ENCODE measurements around the gene FRK.

DNA sequence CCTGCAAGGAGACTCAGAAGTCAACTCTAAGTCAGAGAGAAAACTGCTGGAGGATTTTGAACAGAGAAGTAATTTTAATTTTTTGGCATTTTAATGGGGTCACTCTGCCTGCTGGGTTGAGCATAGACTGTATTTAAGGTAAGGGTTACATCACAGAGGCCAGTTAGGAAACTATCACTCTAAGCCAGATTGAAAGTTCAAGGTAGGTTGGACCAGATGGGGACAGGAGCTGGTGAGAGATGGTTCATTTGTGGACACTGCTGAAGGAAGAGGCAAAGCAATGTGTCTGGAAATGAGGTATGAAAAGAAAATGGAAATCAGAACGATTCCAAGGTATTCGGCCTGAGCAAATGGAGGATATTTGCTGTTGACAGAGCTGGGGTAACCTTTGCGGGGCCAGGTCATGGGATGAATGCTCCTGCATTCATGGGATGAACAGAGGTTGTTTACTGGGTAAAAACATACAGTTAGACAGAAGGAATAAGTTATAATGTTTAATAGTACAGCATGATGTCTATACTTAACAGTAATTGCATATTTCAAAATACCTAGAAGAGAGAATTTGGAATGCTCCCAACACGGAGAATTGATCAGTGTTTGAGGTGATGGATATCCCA lies 26.9 kb downstream of the FRK start:
- TF ChIP-seq, protein P1, sequence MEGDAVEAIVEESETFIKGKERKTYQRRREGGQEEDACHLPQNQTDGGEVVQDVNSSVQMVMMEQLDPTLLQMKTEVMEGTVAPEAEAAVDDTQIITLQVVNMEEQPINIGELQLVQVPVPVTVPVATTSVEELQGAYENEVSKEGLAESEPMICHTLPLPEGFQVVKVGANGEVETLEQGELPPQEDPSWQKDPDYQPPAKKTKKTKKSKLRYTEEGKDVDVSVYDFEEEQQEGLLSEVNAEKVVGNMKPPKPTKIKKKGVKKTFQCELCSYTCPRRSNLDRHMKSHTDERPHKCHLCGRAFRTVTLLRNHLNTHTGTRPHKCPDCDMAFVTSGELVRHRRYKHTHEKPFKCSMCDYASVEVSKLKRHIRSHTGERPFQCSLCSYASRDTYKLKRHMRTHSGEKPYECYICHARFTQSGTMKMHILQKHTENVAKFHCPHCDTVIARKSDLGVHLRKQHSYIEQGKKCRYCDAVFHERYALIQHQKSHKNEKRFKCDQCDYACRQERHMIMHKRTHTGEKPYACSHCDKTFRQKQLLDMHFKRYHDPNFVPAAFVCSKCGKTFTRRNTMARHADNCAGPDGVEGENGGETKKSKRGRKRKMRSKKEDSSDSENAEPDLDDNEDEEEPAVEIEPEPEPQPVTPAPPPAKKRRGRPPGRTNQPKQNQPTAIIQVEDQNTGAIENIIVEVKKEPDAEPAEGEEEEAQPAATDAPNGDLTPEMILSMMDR (IDR thresholded peaks at IDR 0.05), result no peak
- TF ChIP-seq POLR2AphosphoS5 (IDR thresholded peaks at IDR 0.05) (no peak), POLR2A (IDR thresholded peaks at IDR 0.05) (no peak), EP300 (IDR thresholded peaks at IDR 0.05; ENCODE audit: low read depth) (no peak)
